Lower leg skin (tissue), 3 donors: Measurements from ENCODE around the gene VAV2.

ENCODE experiments used
- CTCF ChIP-seq, 3 donors: fragments of 450-650 bp; IDR thresholded peaks; one replicate each; pipeline ENCODE4 v1.5.1; 2016; ENCODE audit warnings: antibody characterized with exemption in 3 of 3, mild to moderate bottlenecking in 3 of 3, moderate library complexity in 2 of 3
- POLR2A ChIP-seq, 2 donors: fragments of 450-650 bp; IDR thresholded peaks; one replicate each; pipeline ENCODE4 v1.6.1; 2016 to 2017; ENCODE audit warnings: antibody characterized with exemption in 2 of 2, mild to moderate bottlenecking in 1 of 2, moderate library complexity in 1 of 2

GRCh38 chr9:133869674-133870405, 122.3 kb downstream of the VAV2 start:
- TF ChIP-seq CTCF (IDR thresholded peaks at IDR 0.05) (no peak), POLR2A (IDR thresholded peaks at IDR 0.05) (no peak)
